GM19397 (cell line): ENCODE results near the gene RPS6KA2.

Experiments
- ATAC-seq: cut with Tn5 transposase; IDR thresholded peaks from one replicate; pipeline ENCODE4 v1.9.1; 2021; ENCODE audit warnings: mild to moderate bottlenecking, moderate library complexity; ENCODE audit not compliant: unreplicated experiment

RPS6KA2 gene

GRCh38 chr6:166616261-166617238 lies 10.5 kb downstream of the RPS6KA2 start:
- ATAC-seq: no peak

GRCh38 chr6:166615059-166615770 lies 11.8 kb downstream of the RPS6KA2 start:
- no peak for ATAC-seq

GRCh38 chr6:166614589-166614988 lies 12.5 kb downstream of the RPS6KA2 start:
- ATAC-seq: no peak

- ATAC-seq: no peak
Observed at GRCh38 chr6:166614171-166614583, 12.9 kb downstream of the RPS6KA2 start.

- ATAC-seq: no peak
Observed at GRCh38 chr6:166613027-166613426, 14.0 kb downstream of the RPS6KA2 start.

- ATAC-seq: no peak
Observed at GRCh38 chr6:166612471-166612881, 14.6 kb downstream of the RPS6KA2 start.

GRCh38 chr6:166611631-166612030 lies 15.4 kb downstream of the RPS6KA2 start:
- ATAC-seq: no peak

GRCh38 chr6:166610069-166610468 lies 17.0 kb downstream of the RPS6KA2 start:
- ATAC-seq: no peak

- ATAC-seq: no peak
Observed at GRCh38 chr6:166608774-166609173, 18.3 kb downstream of the RPS6KA2 start.

- ATAC-seq: no peak
Observed at GRCh38 chr6:166605752-166606151, 21.3 kb downstream of the RPS6KA2 start.

- ATAC-seq: no peak
Observed at GRCh38 chr6:166604911-166605310, 22.1 kb downstream of the RPS6KA2 start.

- no peak for ATAC-seq
Observed at GRCh38 chr6:166604328-166604727, 22.7 kb downstream of the RPS6KA2 start.

GRCh38 chr6:166603043-166603690 lies 23.9 kb downstream of the RPS6KA2 start:
- ATAC-seq: no peak

GRCh38 chr6:166601956-166602355 lies 25.1 kb downstream of the RPS6KA2 start:
- no peak for ATAC-seq

- no peak for ATAC-seq
Observed at GRCh38 chr6:166600931-166601330, 26.1 kb downstream of the RPS6KA2 start.

- ATAC-seq: no peak
Observed at GRCh38 chr6:166599205-166599604, 27.8 kb downstream of the RPS6KA2 start.

GRCh38 chr6:166598441-166599138 lies 28.5 kb downstream of the RPS6KA2 start:
- no peak for ATAC-seq

GRCh38 chr6:166597711-166598440 lies 29.2 kb downstream of the RPS6KA2 start:
- ATAC-seq: no peak

- no peak for ATAC-seq
Observed at GRCh38 chr6:166596776-166597507, 30.1 kb downstream of the RPS6KA2 start.
